Keratinocyte (primary cell): ENCODE measurements around the gene GRIA3. TPM values are rescaled to one million over a fixed set of nuclear protein-coding genes. Genes with fewer than 3 reads are reported as not detected.

ENCODE experiments used
- DNase-seq: peaks from one replicate; pipeline ENCODE4 v3.0.0-alpha.2; 2011; ENCODE audit warnings: low read depth, missing footprints, low spot score
- FAIRE-seq: peaks from 2 replicates; lab custom pipeline; 2011; peaks lifted over from hg19 to GRCh38; lab: Jason Lieb, UNC
- H2AFZ ChIP-seq: 2 replicates; pipeline ENCODE4 v1.6.0; 2012; ENCODE audit warnings: low read length, control low read depth, inconsistent platforms; ENCODE audit not compliant: control insufficient read depth
- H3K27ac ChIP-seq: 2 replicates; pipeline ENCODE4 v1.5.1; 2011; ENCODE audit warnings: low read length; ENCODE audit not compliant: control insufficient read depth, insufficient read depth
- H3K27me3 ChIP-seq: 3 replicates; pipeline ENCODE4 v1.6.0; 2011; ENCODE audit warnings: low read length; ENCODE audit not compliant: control insufficient read depth, insufficient read depth; ENCODE audit errors: extremely low read depth
- H3K36me3 ChIP-seq, 2 experiments: 2 replicates in 1 of 2; 3 replicates in 1 of 2; pipeline ENCODE4 v1.5.1; 2011; ENCODE audit warnings: low read length in 2 of 2, mild to moderate bottlenecking in 1 of 2; ENCODE audit not compliant: control insufficient read depth in 2 of 2, insufficient read depth in 2 of 2; ENCODE audit errors: extremely low read depth in 1 of 2
- H3K4me1 ChIP-seq: 3 replicates; pipeline ENCODE4 v1.5.1; 2011; ENCODE audit warnings: low read length; ENCODE audit not compliant: control insufficient read depth, insufficient read depth; ENCODE audit errors: extremely low read depth
- H3K4me2 ChIP-seq: 3 replicates; pipeline ENCODE4 v1.6.0; 2011; ENCODE audit warnings: low read depth, low read length; ENCODE audit not compliant: control insufficient read depth, insufficient read depth; ENCODE audit errors: extremely low read depth
- H3K4me3 ChIP-seq, 3 experiments: fragments of 200-600 bp in 1 of 3; sonication (generic) in 1 of 3; 2 replicates in 2 of 3; 3 replicates in 1 of 3; pipeline ENCODE4 v1.5.1; 2011 to 2016; ENCODE audit warnings: low read length in 3 of 3, mild to moderate bottlenecking in 3 of 3, control low read depth in 2 of 3, inconsistent platforms in 1 of 3, low read depth in 1 of 3, mixed read lengths in 1 of 3, mixed run types in 1 of 3, moderate library complexity in 1 of 3; ENCODE audit not compliant: control insufficient read depth in 2 of 3, insufficient read depth in 2 of 3; ENCODE audit errors: extremely low read depth in 1 of 3
- H3K79me2 ChIP-seq: 2 replicates; pipeline ENCODE4 v1.6.0; 2012; ENCODE audit warnings: low read length; ENCODE audit not compliant: control insufficient read depth, insufficient read depth
- H3K9ac ChIP-seq: 3 replicates; pipeline ENCODE4 v1.6.0; 2011; ENCODE audit warnings: low read length; ENCODE audit not compliant: control insufficient read depth, insufficient read depth; ENCODE audit errors: extremely low read depth
- H3K9me1 ChIP-seq: 3 replicates; pipeline ENCODE4 v1.6.0; 2011; ENCODE audit warnings: low read length; ENCODE audit not compliant: control insufficient read depth, insufficient read depth; ENCODE audit errors: extremely low read depth
- H3K9me3 ChIP-seq: 2 replicates; pipeline ENCODE4 v1.5.1; 2012; ENCODE audit warnings: low read depth, low read length; ENCODE audit not compliant: control insufficient read depth
- H4K20me1 ChIP-seq: 3 replicates; pipeline ENCODE4 v1.6.0; 2011; ENCODE audit warnings: low read length; ENCODE audit not compliant: control insufficient read depth, insufficient read depth; ENCODE audit errors: extremely low read depth
- CTCF ChIP-seq, 3 experiments: IDR thresholded peaks in 1 of 3; conservative IDR thresholded peaks in 1 of 3; optimal IDR thresholded peaks in 1 of 3; 2 replicates in 2 of 3; 3 replicates in 1 of 3; pipeline versions ENCODE3 to v1.5.1; 2011; ENCODE audit warnings: low read length in 3 of 3, mild to moderate bottlenecking in 3 of 3, moderate library complexity in 2 of 3, control low read depth in 1 of 3, inconsistent platforms in 1 of 3; ENCODE audit not compliant: insufficient read depth in 2 of 3; ENCODE audit errors: extremely low read depth in 1 of 3
- EZH2 ChIP-seq: IDR thresholded peaks from one replicate; pipeline ENCODE4 v1.6.1; 2012; ENCODE audit warnings: inconsistent platforms, mild to moderate bottlenecking, low read length, moderate library complexity
- dilution Hi-C: fragments of 300-500 bp; cut with MboI; formaldehyde crosslinking; loops from one replicate; pipeline ENCODE4 v1.7.0; 2020; ENCODE audit warnings: low sequenced_read_pairs; ENCODE audit not compliant: extremely low pct_ligation_motif_present
- polyA plus RNA-seq, 5 experiments: library from polyadenylated mRNA; depleted of rRNA in 3 of 5; stranded (reverse) in 3 of 5; stranded (forward) in 1 of 5; unstranded in 1 of 5; fragments of >200 nt; gene quantifications; 1 replicate in 1 of 5; 2 replicates in 3 of 5; 3 replicates in 1 of 5; pipeline versions ENCODE4 v1.2.1 to v1.2.3, GENCODE V29; 2011 to 2012; ENCODE audit warnings: missing spikeins in 2 of 5, low read depth in 1 of 5, low replicate concordance in 1 of 5

The GRIA3 gene
- polyA plus RNA-seq, 1 donor (not counting 4 experiments of a cell fraction or from before 2014, with no cell fraction given), result not detected

- Histone ChIP-seq H3K9ac (no peak overlapping the region), H3K4me1 (no peaks in the 10 kb centered on the region), H3K36me3 (no peaks in the 10 kb centered on the region), H3K9me1 (no peaks in the 10 kb centered on the region), H3K4me2 (no peak overlapping the region), H2AFZ (no peak overlapping the region), H3K27me3 (no peaks in the 10 kb centered on the region), H3K79me2 (no peaks in the 10 kb centered on the region), H3K4me3 (no peak overlapping the region), H3K27ac (no peak overlapping the region), H4K20me1 (no peaks in the 10 kb centered on the region), H3K9me3 (no peaks in the 10 kb centered on the region)
- no peak for FAIRE-seq
- TF ChIP-seq EZH2 (no peak), CTCF (optimal IDR thresholded peaks at IDR 0.05 in 1 of 3, IDR thresholded peaks at IDR 0.05 in 1 of 3, conservative IDR thresholded peaks at IDR 0.05 in 1 of 3; ENCODE audit: extremely low read depth in 1 of 3, insufficient read depth in 2 of 3, low read length in 3 of 3) (no peak)
- dilution Hi-C loops, result no loop called here
- no peak for DNase-seq
Measured at GRCh38 chrX:123223409-123223808, 39.3 kb downstream of the GRIA3 start.

- Histone ChIP-seq H3K9ac (no peak overlapping the region), H3K9me1 (no peaks in the 10 kb centered on the region), H3K4me3 (no peak overlapping the region), H3K4me1 (no peaks in the 10 kb centered on the region), H3K27ac (no peak overlapping the region), H3K36me3 (no peaks in the 10 kb centered on the region), H3K79me2 (no peaks in the 10 kb centered on the region), H3K4me2 (no peak overlapping the region), H2AFZ (no peak overlapping the region), H3K27me3 (no peaks in the 10 kb centered on the region), H3K9me3 (no peaks in the 10 kb centered on the region), H4K20me1 (no peaks in the 10 kb centered on the region)
- FAIRE-seq, result no peak
- no peak for TF ChIP-seq CTCF (optimal IDR thresholded peaks at IDR 0.05 in 1 of 3, IDR thresholded peaks at IDR 0.05 in 1 of 3, conservative IDR thresholded peaks at IDR 0.05 in 1 of 3; ENCODE audit: extremely low read depth in 1 of 3, insufficient read depth in 2 of 3, low read length in 3 of 3)
- dilution Hi-C loops, result no loop called here
- no peak for DNase-seq
Measured at GRCh38 chrX:123223859-123224258, 39.8 kb downstream of the GRIA3 start.
